Sigmoid colon (tissue), 4 donors: ENCODE data around the gene PRKG2.

Experiments
- EP300 ChIP-seq, 4 donors: sonication (generic); formaldehyde crosslinking; IDR thresholded peaks; one replicate each; pipeline ENCODE4 v1.6.1; 2017; ENCODE audit warnings: antibody characterized with exemption in 4 of 4
- POLR2A ChIP-seq, 2 donors: fragments of 450-650 bp; IDR thresholded peaks; one replicate each; pipeline ENCODE4 v1.6.1; 2016; ENCODE audit warnings: antibody characterized with exemption in 2 of 2, mild to moderate bottlenecking in 2 of 2, moderate library complexity in 2 of 2
- POLR2AphosphoS5 ChIP-seq, 4 donors: sonication (generic); formaldehyde crosslinking; IDR thresholded peaks; one replicate each; pipeline ENCODE4 v1.6.1; 2017; ENCODE audit warnings: antibody characterized with exemption in 4 of 4
- TF ChIP-seq, protein P1 (sequence below), 4 experiments: fragments of 450-650 bp in 3 of 4; fragments of 200-600 bp in 1 of 4; IDR thresholded peaks; one replicate each; pipeline ENCODE4 v1.5.1; 2016 to 2019; ENCODE audit warnings: antibody characterized with exemption in 4 of 4, mild to moderate bottlenecking in 3 of 4, moderate library complexity in 2 of 4

DNA sequence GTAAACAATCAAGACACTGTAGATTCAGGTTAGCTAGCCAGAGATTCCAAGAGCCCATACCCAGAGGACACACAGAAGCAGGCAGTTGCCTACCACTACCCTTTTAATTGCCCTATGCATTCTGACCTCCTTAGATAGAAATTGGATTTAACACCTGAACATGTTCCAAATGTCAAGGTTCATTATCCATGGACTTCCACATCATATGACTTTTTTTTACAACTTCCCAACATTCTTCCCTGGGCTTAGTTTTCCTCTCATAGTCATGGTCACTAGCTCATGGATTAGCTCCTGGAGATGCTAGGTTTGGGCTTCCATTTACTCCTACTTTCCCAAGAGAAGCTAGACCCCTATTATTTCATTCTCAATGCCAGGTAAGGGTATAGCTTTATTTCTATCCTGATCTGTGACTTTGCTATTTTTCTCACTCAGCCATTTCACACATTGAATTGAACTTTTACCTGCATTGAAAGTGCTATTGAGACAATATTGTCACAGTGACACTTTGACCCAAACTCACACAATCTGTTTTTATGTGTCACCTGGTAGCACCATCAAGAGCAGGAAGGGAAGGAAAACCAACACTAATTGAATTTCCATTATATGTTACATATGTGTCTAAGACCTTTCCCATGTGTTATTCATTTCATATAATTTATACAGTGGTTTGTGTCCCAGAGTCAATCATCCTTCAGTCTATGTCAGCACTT is 44.0 kb upstream of the PRKG2 start:
- TF ChIP-seq POLR2AphosphoS5 (IDR thresholded peaks at IDR 0.05) (no peak), POLR2A (IDR thresholded peaks at IDR 0.05) (no peak), EP300 (IDR thresholded peaks at IDR 0.05) (no peak)
- TF ChIP-seq, protein P1, sequence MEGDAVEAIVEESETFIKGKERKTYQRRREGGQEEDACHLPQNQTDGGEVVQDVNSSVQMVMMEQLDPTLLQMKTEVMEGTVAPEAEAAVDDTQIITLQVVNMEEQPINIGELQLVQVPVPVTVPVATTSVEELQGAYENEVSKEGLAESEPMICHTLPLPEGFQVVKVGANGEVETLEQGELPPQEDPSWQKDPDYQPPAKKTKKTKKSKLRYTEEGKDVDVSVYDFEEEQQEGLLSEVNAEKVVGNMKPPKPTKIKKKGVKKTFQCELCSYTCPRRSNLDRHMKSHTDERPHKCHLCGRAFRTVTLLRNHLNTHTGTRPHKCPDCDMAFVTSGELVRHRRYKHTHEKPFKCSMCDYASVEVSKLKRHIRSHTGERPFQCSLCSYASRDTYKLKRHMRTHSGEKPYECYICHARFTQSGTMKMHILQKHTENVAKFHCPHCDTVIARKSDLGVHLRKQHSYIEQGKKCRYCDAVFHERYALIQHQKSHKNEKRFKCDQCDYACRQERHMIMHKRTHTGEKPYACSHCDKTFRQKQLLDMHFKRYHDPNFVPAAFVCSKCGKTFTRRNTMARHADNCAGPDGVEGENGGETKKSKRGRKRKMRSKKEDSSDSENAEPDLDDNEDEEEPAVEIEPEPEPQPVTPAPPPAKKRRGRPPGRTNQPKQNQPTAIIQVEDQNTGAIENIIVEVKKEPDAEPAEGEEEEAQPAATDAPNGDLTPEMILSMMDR (IDR thresholded peaks at IDR 0.05) = no peak
